Hepatocyte (in vitro differentiated cells): Measurements from ENCODE around the gene CAPN15.
"Not testable (repeated sequence)": the region's sequence is repeated elsewhere in the genome, so short reads cannot be mapped to it uniquely, and the experiment has no call there.

Experiments used
- EZH2 ChIP-seq: fragments of 200-600 bp; sonication (generic); IDR thresholded peaks from 2 replicates; pipeline ENCODE4 v1.6.1; 2016; ENCODE audit warnings: antibody characterized with exemption, mild to moderate bottlenecking, borderline replicate concordance
- EZH2phosphoT487 ChIP-seq: fragments of 200-600 bp; sonication (generic); IDR thresholded peaks from one replicate; pipeline ENCODE4 v1.6.1; 2018; ENCODE audit warnings: antibody characterized with exemption, mild to moderate bottlenecking, low read depth, moderate library complexity; ENCODE audit not compliant: unreplicated experiment, severe bottlenecking
- TF ChIP-seq, protein P1 (sequence below): fragments of 200-600 bp; sonication (generic); IDR thresholded peaks from 2 replicates; pipeline ENCODE4 v1.5.1; 2016; ENCODE audit warnings: antibody characterized with exemption, mild to moderate bottlenecking; ENCODE audit not compliant: poor library complexity

DNA sequence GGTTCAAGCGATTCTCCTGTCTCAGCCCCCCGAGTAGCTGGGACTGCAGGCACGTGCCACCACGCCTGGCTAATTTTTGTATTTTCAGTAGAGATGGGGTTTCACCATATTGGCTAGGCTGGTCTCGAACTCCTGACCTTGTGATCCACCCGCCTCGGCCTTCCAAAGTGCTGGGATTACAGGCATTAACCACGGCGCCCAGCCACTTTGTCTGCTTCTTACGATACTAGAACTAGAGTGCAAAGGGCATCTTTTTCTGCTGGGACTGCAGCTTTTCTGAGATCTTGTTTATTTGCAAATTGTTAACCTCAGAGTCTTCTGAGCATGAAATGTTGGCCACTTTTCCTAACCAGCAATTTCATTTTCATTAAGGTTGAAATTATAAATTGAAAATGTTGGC lies 49.2 kb upstream of the CAPN15 start:
- TF ChIP-seq, protein P1, sequence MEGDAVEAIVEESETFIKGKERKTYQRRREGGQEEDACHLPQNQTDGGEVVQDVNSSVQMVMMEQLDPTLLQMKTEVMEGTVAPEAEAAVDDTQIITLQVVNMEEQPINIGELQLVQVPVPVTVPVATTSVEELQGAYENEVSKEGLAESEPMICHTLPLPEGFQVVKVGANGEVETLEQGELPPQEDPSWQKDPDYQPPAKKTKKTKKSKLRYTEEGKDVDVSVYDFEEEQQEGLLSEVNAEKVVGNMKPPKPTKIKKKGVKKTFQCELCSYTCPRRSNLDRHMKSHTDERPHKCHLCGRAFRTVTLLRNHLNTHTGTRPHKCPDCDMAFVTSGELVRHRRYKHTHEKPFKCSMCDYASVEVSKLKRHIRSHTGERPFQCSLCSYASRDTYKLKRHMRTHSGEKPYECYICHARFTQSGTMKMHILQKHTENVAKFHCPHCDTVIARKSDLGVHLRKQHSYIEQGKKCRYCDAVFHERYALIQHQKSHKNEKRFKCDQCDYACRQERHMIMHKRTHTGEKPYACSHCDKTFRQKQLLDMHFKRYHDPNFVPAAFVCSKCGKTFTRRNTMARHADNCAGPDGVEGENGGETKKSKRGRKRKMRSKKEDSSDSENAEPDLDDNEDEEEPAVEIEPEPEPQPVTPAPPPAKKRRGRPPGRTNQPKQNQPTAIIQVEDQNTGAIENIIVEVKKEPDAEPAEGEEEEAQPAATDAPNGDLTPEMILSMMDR, result not testable (repeated sequence)
- TF ChIP-seq EZH2, EZH2phosphoT487: not testable (repeated sequence)
